Lower lobe of right lung (tissue), 2 donors: Measurements from ENCODE around the gene RIF1. TPM values are rescaled to one million over a fixed set of nuclear protein-coding genes. Genes with fewer than 3 reads are reported as not detected.

Source experiments
- ATAC-seq, 2 donors: fragments of 200-7000 bp; cut with Tn5 transposase; one replicate each; pipeline ENCODE4 v1.9.1; 2020 to 2022; ENCODE audit warnings: mild to moderate bottlenecking in 2 of 2, moderate library complexity in 2 of 2
- DNase-seq: peaks from one replicate; pipeline ENCODE4 v3.0.0-alpha.2; 2020
- H3K27ac ChIP-seq: fragments of 200-600 bp; one replicate; pipeline ENCODE4 v1.8.0; 2022
- H3K27me3 ChIP-seq: fragments of 200-600 bp; one replicate; pipeline ENCODE4 v1.8.0; 2022; ENCODE audit warnings: low read depth
- H3K36me3 ChIP-seq: fragments of 200-600 bp; one replicate; pipeline ENCODE4 v1.8.0; 2022; ENCODE audit warnings: mild to moderate bottlenecking
- H3K4me1 ChIP-seq: fragments of 200-600 bp; one replicate; pipeline ENCODE4 v1.8.0; 2022
- H3K4me3 ChIP-seq: fragments of 200-600 bp; one replicate; pipeline ENCODE4 v1.8.0; 2022; ENCODE audit warnings: mild to moderate bottlenecking
- H3K9me3 ChIP-seq: fragments of 200-600 bp; one replicate; pipeline ENCODE4 v1.8.0; 2022
- intact Hi-C: fragments of 100-400 bp; cut with DNase I; formaldehyde crosslinking; loops from one replicate; pipeline ENCODE4 v1.11.0; 2022
- long read RNA-seq: library from polyadenylated mRNA; unstranded; transcript quantifications from one replicate; pipeline ENCODE4 v2.0.0, GENCODE V29; 2021
- total RNA-seq: library from RNA; stranded (reverse); fragmentation: NEBNext Ultra II Directional; extraction: Animal tissue kit (Norgen Biotek cat#: 25700); gene quantifications from one replicate; pipeline ENCODE4 v1.2.1, GENCODE V29; 2021
- TF ChIP-seq, protein P1 (sequence below): fragments of 200-600 bp; IDR thresholded peaks from one replicate; pipeline ENCODE4 v1.8.0; 2022; ENCODE audit warnings: antibody characterized with exemption, mild to moderate bottlenecking
- donor health status: DM: no; HTN: yes; CAD: no; lungs with severe emphysema.

RIF1 gene, protein sequence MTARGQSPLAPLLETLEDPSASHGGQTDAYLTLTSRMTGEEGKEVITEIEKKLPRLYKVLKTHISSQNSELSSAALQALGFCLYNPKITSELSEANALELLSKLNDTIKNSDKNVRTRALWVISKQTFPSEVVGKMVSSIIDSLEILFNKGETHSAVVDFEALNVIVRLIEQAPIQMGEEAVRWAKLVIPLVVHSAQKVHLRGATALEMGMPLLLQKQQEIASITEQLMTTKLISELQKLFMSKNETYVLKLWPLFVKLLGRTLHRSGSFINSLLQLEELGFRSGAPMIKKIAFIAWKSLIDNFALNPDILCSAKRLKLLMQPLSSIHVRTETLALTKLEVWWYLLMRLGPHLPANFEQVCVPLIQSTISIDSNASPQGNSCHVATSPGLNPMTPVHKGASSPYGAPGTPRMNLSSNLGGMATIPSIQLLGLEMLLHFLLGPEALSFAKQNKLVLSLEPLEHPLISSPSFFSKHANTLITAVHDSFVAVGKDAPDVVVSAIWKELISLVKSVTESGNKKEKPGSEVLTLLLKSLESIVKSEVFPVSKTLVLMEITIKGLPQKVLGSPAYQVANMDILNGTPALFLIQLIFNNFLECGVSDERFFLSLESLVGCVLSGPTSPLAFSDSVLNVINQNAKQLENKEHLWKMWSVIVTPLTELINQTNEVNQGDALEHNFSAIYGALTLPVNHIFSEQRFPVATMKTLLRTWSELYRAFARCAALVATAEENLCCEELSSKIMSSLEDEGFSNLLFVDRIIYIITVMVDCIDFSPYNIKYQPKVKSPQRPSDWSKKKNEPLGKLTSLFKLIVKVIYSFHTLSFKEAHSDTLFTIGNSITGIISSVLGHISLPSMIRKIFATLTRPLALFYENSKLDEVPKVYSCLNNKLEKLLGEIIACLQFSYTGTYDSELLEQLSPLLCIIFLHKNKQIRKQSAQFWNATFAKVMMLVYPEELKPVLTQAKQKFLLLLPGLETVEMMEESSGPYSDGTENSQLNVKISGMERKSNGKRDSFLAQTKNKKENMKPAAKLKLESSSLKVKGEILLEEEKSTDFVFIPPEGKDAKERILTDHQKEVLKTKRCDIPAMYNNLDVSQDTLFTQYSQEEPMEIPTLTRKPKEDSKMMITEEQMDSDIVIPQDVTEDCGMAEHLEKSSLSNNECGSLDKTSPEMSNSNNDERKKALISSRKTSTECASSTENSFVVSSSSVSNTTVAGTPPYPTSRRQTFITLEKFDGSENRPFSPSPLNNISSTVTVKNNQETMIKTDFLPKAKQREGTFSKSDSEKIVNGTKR (N-terminal part only)
- 39.2 TPM for total RNA-seq
- long read RNA-seq, partial matches to known transcripts: 13 of 21 reads
- long read RNA-seq, other reads (novel, unspliced or antisense): 8 of 21 reads

DNA sequence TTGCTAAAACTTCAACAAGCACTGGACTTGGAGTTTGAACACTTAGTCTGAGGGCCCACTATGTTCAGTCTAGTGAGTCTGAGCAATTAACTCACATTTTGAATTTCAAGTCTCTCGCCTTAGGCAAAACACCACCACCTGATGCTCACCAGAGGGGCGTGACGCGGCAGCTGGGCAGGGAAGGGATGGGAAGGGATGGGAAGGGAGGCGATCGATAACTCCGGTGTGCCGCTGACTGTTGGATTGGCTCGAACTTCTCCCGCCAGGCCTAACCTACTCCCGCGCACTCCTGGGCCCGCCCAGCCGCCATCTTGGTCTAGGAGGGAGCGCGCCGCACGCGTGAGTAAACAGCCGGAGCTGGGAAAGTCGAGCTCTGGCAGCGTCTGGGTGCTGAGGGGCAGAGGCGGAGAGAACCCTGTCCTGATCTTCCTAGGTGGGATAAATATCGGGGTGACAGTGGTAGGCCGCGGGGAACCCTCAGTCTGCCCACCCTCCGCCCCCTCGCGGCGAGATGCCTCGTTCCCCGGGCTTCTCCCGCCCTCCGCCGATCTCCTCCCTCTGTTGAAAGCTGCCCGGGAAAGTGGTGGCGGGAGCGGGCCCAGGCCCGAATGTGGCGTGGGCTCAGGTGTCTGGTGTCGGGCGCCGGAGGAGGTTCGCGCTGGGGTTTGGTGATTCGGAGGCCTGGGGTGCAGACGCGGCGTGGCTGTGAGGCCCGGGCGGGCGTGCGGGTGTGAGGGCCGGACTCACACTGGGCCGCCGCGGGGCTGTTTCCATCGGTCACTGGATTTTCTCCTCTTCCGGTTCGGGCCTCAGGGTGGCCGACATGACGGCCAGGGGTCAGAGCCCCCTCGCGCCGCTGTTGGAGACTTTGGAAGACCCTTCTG lies at the start of gene RIF1:
Gene RIF1 (plus strand): TSS at position 302 of the 884 bp plus-strand sequence. CDS start 522 bp downstream, at position 824.
- peaks cover 31% of the 10 kb centered on the region for H3K36me3 ChIP-seq
- TF ChIP-seq, protein P1, sequence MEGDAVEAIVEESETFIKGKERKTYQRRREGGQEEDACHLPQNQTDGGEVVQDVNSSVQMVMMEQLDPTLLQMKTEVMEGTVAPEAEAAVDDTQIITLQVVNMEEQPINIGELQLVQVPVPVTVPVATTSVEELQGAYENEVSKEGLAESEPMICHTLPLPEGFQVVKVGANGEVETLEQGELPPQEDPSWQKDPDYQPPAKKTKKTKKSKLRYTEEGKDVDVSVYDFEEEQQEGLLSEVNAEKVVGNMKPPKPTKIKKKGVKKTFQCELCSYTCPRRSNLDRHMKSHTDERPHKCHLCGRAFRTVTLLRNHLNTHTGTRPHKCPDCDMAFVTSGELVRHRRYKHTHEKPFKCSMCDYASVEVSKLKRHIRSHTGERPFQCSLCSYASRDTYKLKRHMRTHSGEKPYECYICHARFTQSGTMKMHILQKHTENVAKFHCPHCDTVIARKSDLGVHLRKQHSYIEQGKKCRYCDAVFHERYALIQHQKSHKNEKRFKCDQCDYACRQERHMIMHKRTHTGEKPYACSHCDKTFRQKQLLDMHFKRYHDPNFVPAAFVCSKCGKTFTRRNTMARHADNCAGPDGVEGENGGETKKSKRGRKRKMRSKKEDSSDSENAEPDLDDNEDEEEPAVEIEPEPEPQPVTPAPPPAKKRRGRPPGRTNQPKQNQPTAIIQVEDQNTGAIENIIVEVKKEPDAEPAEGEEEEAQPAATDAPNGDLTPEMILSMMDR: peak; percentile 67
- peak within 1 kb of the TSS; percentile 91 for H3K27ac ChIP-seq
- intact Hi-C loops: no loop called here
- no peaks in the 10 kb centered on the region for H3K27me3 ChIP-seq
- peak; percentile 99 for ATAC-seq
- H3K9me3 ChIP-seq: no peaks in the 10 kb centered on the region
- peaks cover 13% of the 10 kb centered on the region for H3K4me1 ChIP-seq
- H3K4me3 ChIP-seq: peak within 1 kb of the TSS; percentile 92
- DNase-seq: peak; percentile 93

DNA sequence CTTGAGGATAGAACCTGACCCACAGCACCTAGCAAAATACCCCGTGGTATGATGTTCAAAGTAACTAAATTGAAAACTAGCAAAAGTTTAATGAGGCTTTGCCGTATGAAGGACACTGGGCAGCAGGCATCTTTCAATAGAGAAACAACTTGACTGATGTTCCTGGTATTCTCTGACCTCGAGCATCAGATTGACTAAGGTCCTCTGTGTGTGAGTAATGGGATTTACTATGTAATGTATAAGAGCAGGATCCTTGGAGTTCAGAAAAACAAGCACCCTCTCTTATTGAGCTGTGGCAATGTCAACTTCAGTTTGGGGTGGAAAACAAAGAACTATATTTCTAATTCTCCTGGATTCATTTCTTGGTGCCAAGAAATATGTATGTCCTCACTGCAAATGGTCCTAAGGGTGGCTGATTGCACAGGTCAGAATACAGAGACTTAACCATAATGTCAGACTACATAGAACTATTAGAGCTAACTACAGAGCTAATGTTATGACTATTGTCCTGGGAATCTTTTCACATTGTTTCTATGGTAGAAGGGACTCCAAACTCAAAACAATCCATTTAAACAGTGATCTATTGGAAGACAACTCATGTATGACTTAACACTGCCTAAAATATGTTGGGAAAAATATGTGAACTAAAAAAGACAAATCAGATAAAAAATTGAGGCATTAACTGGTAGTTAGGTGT lies 47.9 kb upstream of the RIF1 start:
- ATAC-seq (no peak), DNase-seq (no peak)
- H3K4me1 ChIP-seq: no peaks in the 10 kb centered on the region
- TF ChIP-seq, protein P1: no peak
- no peak overlapping the region for H3K4me3 ChIP-seq
- H3K27me3 ChIP-seq: no peaks in the 10 kb centered on the region
- H3K9me3 ChIP-seq: no peaks in the 10 kb centered on the region
- no peaks in the 10 kb centered on the region for H3K36me3 ChIP-seq
- H3K27ac ChIP-seq: no peak overlapping the region
- intact Hi-C loops: no loop called here

DNA sequence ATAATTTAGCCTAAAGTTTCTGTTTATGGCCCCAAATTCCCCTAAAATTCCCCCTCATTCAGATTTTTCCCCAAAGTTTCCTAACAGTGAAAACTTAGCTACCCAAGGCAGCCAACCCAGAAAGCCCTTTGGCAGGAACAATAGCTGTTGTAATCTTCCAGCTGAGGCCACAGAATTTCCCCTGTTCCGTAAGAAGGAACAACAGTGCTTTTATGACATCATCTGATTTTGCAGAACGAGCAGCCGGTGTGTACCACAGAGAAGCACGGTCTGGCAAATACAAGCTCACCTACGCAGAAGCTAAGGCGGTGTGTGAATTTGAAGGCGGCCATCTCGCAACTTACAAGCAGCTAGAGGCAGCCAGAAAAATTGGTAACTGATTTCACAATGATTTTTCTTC lies 46.0 kb upstream of the RIF1 start:
- Histone ChIP-seq H3K4me3 (no peak overlapping the region), H3K36me3 (no peaks in the 10 kb centered on the region), H3K27me3 (no peaks in the 10 kb centered on the region), H3K27ac (no peak overlapping the region), H3K9me3 (no peaks in the 10 kb centered on the region), H3K4me1 (no peaks in the 10 kb centered on the region)
- intact Hi-C loops: no loop called here
- DNase-seq: peak; percentile 61
- TF ChIP-seq, protein P1: no peak
- ATAC-seq: peak; percentile 59 to 84

DNA sequence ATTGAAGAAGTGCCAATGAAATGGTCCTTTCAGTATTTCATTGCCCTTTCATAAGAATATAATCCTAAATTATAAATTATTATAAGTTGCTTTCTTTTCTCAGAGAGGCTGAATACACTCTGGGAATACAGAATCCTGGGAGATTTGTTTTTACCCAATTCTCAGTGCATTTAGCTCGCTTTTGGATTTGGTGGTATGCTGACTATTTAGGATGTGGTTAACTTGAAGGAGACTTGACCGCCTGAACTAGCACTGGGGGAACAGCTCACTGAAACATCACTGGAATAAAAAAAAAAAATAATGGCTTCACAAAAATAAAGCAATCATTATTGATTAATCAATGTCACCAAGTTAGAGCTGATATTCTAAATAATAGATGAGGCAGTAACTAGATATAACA lies 42.1 kb upstream of the RIF1 start:
- Histone ChIP-seq H3K36me3 (no peaks in the 10 kb centered on the region), H3K27me3 (no peaks in the 10 kb centered on the region), H3K27ac (no peak overlapping the region), H3K4me1 (no peaks in the 10 kb centered on the region), H3K4me3 (no peak overlapping the region), H3K9me3 (no peaks in the 10 kb centered on the region)
- ATAC-seq (no peak), DNase-seq (no peak)
- intact Hi-C loops: no loop called here
- TF ChIP-seq, protein P1: no peak
